Ascending aorta (tissue), 2 donors: ENCODE results near the gene BHLHA15. TPM values are rescaled to one million over a fixed set of nuclear protein-coding genes. Genes with fewer than 3 reads are reported as not detected.

ENCODE experiments used
- DNase-seq, 2 donors: peaks; one replicate each; pipeline ENCODE4 v3.0.0-alpha.2; 2019; ENCODE audit warnings: low spot score in 2 of 2
- H3K27ac ChIP-seq, 2 donors: fragments of 200-600 bp; sonication (generic); one replicate each; pipeline ENCODE4 v1.5.1; 2016 to 2017; ENCODE audit warnings: mild to moderate bottlenecking in 1 of 2
- H3K27me3 ChIP-seq: fragments of 200-600 bp; sonication (generic); one replicate; pipeline ENCODE4 v1.5.1; 2017
- H3K36me3 ChIP-seq, 2 donors: fragments of 200-600 bp; sonication (generic); one replicate each; pipeline ENCODE4 v1.5.1; 2016
- H3K4me1 ChIP-seq, 2 donors: fragments of 200-600 bp; sonication (generic); one replicate each; pipeline ENCODE4 v1.5.1; 2016 to 2017; ENCODE audit warnings: mild to moderate bottlenecking in 1 of 2
- H3K4me3 ChIP-seq, 2 donors: fragments of 200-600 bp; sonication (generic); one replicate each; pipeline ENCODE4 v1.5.1; 2016 to 2017; ENCODE audit warnings: mild to moderate bottlenecking in 1 of 2
- H3K9me3 ChIP-seq, 2 donors: fragments of 200-600 bp; sonication (generic); one replicate each; pipeline ENCODE4 v1.5.1; 2016
- CTCF ChIP-seq, 3 experiments: fragments of 200-600 bp in 2 of 3; fragments of 450-650 bp in 1 of 3; sonication (generic) in 2 of 3; IDR thresholded peaks; one replicate each; pipeline ENCODE4 v1.5.1; 2016 to 2019; ENCODE audit warnings: antibody characterized with exemption in 3 of 3, mild to moderate bottlenecking in 1 of 3, moderate library complexity in 1 of 3
- intact Hi-C: fragments of 100-400 bp; cut with DNase I; formaldehyde crosslinking; loops from one replicate; pipeline ENCODE4 v1.15.1; 2023
- total RNA-seq: library from RNA; depleted of rRNA; stranded (reverse); fragments of >200 nt; gene quantifications from one replicate; pipeline ENCODE4 v1.1.0, GENCODE V29; 2016

Gene BHLHA15
- total RNA-seq, 1 donor from 2014 or later, result not detected

DNA sequence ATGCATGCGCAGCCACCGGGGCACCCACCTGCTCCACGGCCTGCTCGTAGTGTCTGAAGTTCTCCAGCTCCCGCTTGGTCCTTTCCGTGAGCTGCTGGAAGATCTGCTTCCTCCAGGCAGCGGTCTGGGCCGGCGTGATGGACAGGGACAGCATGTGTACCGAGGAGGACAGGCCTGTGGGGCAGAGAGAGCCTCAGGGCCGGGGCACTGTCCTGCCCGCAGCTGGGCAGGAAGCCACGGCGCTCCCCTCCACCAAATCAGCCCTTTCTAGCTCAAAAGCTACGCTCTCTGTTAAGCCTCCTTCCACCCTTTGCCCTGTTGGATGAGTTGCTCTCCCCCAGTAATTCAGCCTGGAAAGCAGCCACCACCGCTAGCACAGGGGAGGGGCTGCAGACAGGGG is 21.6 kb downstream of the BHLHA15 start:
- Histone ChIP-seq H3K36me3 (peaks cover 11 to 49% of the 10 kb centered on the region in 2 donors), H3K4me3 (no peak overlapping the region), H3K9me3 (no peaks in the 10 kb centered on the region), H3K4me1 (no peaks in the 10 kb centered on the region), H3K27ac (no peak overlapping the region), H3K27me3 (no peaks in the 10 kb centered on the region)
- TF ChIP-seq CTCF (IDR thresholded peaks at IDR 0.05), result no peak
- no peak for DNase-seq
- intact Hi-C loops, result no loop called here

DNA sequence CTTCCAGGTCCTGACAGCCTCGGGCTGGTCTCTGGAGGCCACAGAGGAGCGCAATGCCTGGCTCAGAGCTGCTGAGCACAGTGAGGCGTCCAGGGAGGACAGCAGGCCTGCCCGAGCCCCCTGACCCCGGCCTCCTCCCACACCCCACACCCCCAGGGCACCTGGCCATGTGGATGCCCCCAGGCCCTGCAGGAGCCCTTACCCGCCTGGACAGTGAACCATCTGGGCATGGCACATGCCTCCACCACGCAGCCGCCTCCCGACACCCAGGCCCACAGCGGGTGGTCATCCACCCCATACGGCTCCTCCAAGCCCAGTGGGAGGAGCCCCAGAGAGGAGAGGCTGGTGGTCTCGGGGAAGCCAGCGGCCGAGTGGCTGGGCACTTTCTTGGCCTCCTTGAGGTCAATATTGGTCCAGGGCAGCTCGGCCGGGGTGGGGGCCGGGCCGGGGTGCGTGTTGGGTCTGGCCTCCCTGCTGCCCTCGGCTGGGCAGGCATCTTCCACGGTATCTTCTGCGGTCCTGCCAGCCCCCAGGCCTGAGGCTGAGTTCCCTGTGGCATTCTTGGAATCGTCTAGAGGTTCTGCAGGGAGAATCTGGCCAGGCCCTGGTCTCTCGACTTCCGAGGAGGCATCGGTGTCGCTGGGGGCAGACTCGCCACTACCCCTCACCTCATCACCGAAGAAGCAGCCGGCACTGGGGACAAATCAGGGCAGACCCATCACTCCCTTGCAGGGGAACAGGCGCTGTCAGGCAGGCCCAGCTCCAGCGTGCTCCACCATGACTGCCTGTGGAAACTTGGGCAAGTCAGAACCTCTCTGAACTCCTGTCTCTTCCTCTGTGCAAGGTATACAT is 22.2 kb downstream of the BHLHA15 start:
- no peak for TF ChIP-seq CTCF (IDR thresholded peaks at IDR 0.05)
- Histone ChIP-seq H3K9me3 (no peaks in the 10 kb centered on the region), H3K4me3 (no peak overlapping the region), H3K4me1 (no peaks in the 10 kb centered on the region), H3K27ac (no peak overlapping the region), H3K27me3 (no peaks in the 10 kb centered on the region), H3K36me3 (peaks cover 14 to 49% of the 10 kb centered on the region in 2 donors)
- intact Hi-C loops, result no loop called here
- no peak for DNase-seq

- H3K4me1 ChIP-seq, result no peaks in the 10 kb centered on the region
- no peaks in the 10 kb centered on the region for H3K9me3 ChIP-seq
- no peak for DNase-seq
- intact Hi-C loops, result no loop called here
- no peak for TF ChIP-seq CTCF (IDR thresholded peaks at IDR 0.05)
- no peaks in the 10 kb centered on the region for H3K27me3 ChIP-seq
- no peak overlapping the region for H3K27ac ChIP-seq
- H3K4me3 ChIP-seq, result no peak overlapping the region
- H3K36me3 ChIP-seq, result peaks cover 20 to 56% of the 10 kb centered on the region in 2 donors
These were observed 23.3 kb downstream of the BHLHA15 start for GRCh38 chr7:98234429-98235147.

DNA sequence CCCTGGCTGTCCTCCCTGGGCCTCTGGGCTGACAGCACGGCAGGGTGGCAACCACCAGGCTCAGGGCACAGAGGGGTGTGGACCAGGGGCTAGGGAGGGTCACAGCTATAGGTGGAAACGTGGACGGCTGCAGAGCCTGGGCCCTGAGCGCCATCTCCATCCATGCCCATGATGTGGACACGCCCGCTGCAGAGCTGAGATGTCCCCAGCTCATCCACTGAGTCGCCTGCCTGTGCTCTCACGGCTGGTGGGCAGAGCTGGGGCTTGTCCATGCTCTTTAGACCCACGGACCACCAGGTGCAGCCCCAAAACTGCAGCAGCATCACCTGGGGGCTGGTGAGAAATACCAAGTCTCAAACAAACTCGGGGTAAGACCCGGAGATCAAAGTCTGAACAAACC is 24.7 kb downstream of the BHLHA15 start:
- intact Hi-C loops, result no loop called here
- H3K27me3 ChIP-seq, result no peaks in the 10 kb centered on the region
- peaks cover 25 to 60% of the 10 kb centered on the region in 2 donors for H3K36me3 ChIP-seq
- no peaks in the 10 kb centered on the region for H3K4me1 ChIP-seq
- no peaks in the 10 kb centered on the region for H3K9me3 ChIP-seq
- no peak for DNase-seq
- TF ChIP-seq CTCF (IDR thresholded peaks at IDR 0.05), result no peak
- no peak overlapping the region for H3K4me3 ChIP-seq
- no peak overlapping the region for H3K27ac ChIP-seq

DNA sequence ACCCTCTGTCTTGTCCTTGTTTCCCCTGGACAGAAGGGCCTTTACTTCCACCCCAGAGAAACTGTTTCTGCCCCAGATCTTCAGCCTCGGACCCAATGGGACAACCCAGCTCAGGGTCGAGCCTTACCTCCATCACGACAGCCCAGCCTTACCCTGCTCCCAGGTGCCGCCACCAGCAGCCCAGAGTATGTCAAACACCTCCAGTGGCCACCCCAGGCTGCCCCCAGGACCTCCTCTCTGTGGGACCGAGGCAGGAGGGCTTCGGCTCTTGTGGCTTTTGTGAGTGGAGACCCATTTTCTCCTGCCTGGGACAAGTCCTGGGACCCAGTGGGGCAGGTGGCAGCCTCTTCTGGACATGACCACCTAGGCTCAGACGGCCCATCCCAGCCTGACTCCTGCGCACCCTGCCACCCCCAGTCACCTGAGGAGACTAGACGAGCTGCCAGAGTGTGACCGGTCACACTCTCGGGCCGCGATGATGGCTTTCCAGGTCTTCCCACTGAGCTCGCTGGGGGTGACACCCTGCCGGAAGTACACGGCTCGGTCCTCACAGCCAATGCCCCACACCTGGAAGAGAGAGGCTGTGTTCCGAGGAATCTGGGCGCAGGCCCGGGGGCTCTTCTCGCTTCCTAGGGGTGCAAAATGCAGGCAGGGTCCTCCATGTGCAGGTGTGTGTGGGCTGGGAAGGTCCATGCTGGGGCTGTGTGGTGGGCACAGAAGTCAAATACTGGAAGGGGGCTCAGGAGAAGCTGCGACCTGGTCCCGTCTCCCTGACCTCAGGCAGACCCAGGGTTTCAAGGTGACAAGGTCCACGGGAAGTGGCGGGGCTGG is 25.3 kb downstream of the BHLHA15 start:
- no peak for TF ChIP-seq CTCF (IDR thresholded peaks at IDR 0.05)
- DNase-seq, result no peak
- Histone ChIP-seq H3K27ac (no peak overlapping the region), H3K36me3 (peaks cover 27 to 60% of the 10 kb centered on the region in 2 donors), H3K4me1 (no peaks in the 10 kb centered on the region), H3K4me3 (no peak overlapping the region), H3K9me3 (no peaks in the 10 kb centered on the region), H3K27me3 (no peaks in the 10 kb centered on the region)
- intact Hi-C loops, result no loop called here
